ACC112 (cell line): ENCODE results near the gene SLC16A13.

Experiments
- H2AFZ ChIP-seq: fragments of 200-600 bp; sonication (generic); one replicate; pipeline ENCODE4 v1.6.0; 2017; ENCODE audit warnings: antibody characterized with exemption, low read length; ENCODE audit not compliant: unreplicated experiment
- H3K27ac ChIP-seq: fragments of 200-600 bp; sonication (generic); 2 replicates; pipeline ENCODE4 v1.5.1; 2014; ENCODE audit warnings: low read depth, mild to moderate bottlenecking, antibody characterized with exemption, low read length, moderate library complexity
- H3K27me3 ChIP-seq: fragments of 200-600 bp; sonication (generic); 2 replicates; pipeline ENCODE4 v1.6.1; 2014; ENCODE audit warnings: mild to moderate bottlenecking, antibody characterized with exemption, low read length, moderate library complexity, mixed read lengths; ENCODE audit not compliant: insufficient read depth
- H3K36me3 ChIP-seq: fragments of 200-600 bp; sonication (generic); 2 replicates; pipeline ENCODE4 v1.6.1; 2016; ENCODE audit warnings: mild to moderate bottlenecking, antibody characterized with exemption, low read length, moderate library complexity, mixed read lengths; ENCODE audit not compliant: insufficient read depth
- H3K4me1 ChIP-seq: fragments of 200-600 bp; sonication (generic); one replicate; pipeline ENCODE4 v1.6.1; 2016; ENCODE audit warnings: low read length, mixed read lengths; ENCODE audit not compliant: insufficient read depth, unreplicated experiment, control insufficient read depth
- H3K4me3 ChIP-seq: fragments of 200-600 bp; sonication (generic); 2 replicates; pipeline ENCODE4 v1.5.1; 2014; ENCODE audit warnings: mild to moderate bottlenecking, low read depth, low read length
- H3K79me2 ChIP-seq: fragments of 200-600 bp; sonication (generic); one replicate; pipeline ENCODE4 v1.6.0; 2016; ENCODE audit warnings: low read length; ENCODE audit not compliant: control insufficient read depth, unreplicated experiment, insufficient read depth

SLC16A13 gene

DNA sequence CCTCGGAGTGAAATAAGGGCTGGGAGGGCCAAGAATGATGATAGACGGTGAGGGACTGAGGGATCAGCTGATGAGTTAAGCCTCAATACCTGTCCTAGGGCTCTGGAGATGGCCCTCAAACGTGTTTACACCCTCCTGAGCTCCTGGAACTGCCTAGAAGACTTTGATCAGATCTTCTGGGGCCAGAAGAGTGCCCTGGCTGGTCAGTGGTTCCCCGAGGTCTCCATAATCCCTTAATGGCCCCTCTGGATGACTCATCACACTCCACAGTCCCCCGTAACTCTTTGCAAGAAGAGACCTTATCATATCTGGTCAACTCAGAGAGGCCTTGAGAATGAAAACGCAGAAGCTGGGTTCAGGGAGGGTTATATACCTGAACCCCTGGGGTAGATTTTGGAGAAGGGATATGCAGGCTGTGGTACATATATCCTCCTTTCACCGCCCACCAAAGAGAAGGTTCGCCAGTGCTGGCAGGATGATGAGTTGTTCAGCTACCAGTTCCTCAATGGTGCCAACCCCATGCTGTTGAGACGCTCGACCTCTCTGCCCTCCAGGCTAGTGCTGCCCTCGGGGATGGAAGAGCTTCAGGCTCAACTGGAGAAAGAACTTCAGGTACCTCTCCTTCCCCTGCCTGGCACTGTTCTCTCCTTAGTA, 36.8 kb upstream of the SLC16A13 start:
- H3K4me1 ChIP-seq = peaks cover 4% of the 10 kb centered on the region
- H3K36me3 ChIP-seq = peaks cover 24% of the 10 kb centered on the region; the same call in 1 of the 2 replicates
- no peaks in the 10 kb centered on the region for H3K79me2 ChIP-seq
- H3K27ac ChIP-seq = no peak overlapping the region
- no peak overlapping the region for H2AFZ ChIP-seq
- no peak overlapping the region for H3K4me3 ChIP-seq
- H3K27me3 ChIP-seq = no peaks in the 10 kb centered on the region

DNA sequence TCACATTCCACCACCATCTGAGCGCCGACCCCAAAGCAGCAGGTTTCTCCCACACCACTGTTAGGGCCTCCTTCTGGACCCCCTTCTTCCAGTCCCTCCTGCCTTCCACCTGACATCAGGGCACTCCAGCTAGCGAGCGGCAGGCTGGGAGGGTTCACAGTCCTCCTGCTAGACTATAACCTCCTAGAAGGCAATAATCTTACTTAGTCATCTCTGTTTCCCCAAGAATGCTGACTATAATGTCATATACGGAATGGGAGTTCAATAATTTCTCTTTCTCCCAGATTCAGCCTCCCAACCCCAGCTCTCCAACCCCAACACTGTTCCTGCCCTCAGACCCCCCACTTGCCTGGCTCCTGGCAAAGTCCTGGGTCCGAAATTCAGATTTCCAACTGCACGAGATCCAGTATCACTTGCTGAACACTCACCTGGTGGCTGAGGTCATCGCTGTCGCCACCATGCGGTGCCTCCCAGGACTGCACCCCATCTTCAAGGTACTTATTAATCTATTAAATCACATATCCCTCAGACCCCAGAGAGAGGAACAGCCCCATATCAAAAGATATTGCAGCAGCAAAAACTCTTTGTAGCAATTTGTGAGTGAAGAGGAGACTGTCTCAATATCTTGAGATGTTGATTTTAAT, 34.4 kb upstream of the SLC16A13 start:
- Histone ChIP-seq H3K27ac (no peak overlapping the region), H3K4me3 (no peak overlapping the region), H3K4me1 (no peaks in the 10 kb centered on the region), H2AFZ (no peak overlapping the region), H3K27me3 (no peaks in the 10 kb centered on the region), H3K79me2 (peaks cover 3% of the 10 kb centered on the region), H3K36me3 (peaks cover 24% of the 10 kb centered on the region; the same call in 1 of the 2 replicates)

DNA sequence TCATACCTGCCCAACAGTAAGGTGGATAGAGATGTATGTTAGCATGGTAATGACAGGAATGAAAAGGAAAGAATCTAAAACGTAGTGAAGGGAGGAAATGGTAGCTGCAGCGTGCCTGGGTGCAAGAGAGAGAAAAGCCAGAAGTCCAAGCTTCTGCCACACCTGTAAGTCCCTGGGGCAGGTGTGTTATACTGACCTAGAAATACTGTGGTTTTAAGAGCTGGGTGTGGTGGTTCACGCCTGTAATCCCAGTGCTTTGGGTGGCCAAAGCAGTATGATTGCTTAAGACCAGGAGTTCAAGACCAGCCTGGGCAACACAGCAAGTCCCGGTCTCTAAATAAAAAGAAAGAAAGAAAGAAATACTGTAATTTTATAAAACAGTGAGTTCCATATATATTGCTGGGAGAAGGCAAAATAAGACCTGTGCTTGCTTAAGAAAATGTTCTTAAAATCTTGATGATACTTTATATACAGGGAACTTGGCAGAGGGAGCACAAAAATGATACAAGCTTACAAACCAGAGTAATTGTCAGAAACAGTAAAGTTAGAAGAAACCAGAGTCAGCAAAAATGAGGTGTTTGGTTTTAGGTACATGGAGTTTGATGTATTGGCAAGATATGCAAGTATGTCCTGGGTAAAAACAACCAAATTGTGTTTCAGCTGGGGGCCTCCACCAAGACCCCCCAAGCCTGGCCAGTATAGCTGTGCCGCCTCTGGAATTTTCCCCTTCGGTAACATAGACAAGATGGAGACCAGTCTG, 33.3 kb upstream of the SLC16A13 start:
- Histone ChIP-seq H3K27ac (no peak overlapping the region), H2AFZ (no peak overlapping the region), H3K4me1 (no peaks in the 10 kb centered on the region), H3K36me3 (peaks cover 24% of the 10 kb centered on the region; the same call in 1 of the 2 replicates), H3K4me3 (no peak overlapping the region), H3K79me2 (peaks cover 4% of the 10 kb centered on the region), H3K27me3 (no peaks in the 10 kb centered on the region)

DNA sequence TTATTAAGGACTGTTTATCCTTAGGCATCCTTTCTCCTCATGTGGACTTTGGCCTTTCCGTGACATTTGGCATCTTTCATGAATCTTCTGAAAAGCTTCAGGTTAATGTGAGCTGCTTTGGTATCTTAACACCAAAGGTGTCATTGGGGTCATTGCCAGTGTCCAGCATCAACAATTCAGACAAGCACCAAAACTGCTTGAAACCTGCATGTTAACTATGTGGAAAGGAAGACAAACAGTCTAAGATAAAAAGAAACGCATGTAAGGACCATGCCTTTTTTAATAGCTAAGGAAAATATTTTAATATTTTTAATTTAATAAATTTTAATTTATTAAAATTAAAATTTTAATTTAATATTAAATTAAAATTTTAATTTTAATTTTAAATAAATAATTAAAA, 32.1 kb upstream of the SLC16A13 start:
- no peak overlapping the region for H3K27ac ChIP-seq
- H2AFZ ChIP-seq = no peak overlapping the region
- no peaks in the 10 kb centered on the region for H3K4me1 ChIP-seq
- H3K79me2 ChIP-seq = peaks cover 7% of the 10 kb centered on the region
- H3K36me3 ChIP-seq = peaks cover 24% of the 10 kb centered on the region; the same call in 1 of the 2 replicates
- H3K27me3 ChIP-seq = no peaks in the 10 kb centered on the region
- no peak overlapping the region for H3K4me3 ChIP-seq

DNA sequence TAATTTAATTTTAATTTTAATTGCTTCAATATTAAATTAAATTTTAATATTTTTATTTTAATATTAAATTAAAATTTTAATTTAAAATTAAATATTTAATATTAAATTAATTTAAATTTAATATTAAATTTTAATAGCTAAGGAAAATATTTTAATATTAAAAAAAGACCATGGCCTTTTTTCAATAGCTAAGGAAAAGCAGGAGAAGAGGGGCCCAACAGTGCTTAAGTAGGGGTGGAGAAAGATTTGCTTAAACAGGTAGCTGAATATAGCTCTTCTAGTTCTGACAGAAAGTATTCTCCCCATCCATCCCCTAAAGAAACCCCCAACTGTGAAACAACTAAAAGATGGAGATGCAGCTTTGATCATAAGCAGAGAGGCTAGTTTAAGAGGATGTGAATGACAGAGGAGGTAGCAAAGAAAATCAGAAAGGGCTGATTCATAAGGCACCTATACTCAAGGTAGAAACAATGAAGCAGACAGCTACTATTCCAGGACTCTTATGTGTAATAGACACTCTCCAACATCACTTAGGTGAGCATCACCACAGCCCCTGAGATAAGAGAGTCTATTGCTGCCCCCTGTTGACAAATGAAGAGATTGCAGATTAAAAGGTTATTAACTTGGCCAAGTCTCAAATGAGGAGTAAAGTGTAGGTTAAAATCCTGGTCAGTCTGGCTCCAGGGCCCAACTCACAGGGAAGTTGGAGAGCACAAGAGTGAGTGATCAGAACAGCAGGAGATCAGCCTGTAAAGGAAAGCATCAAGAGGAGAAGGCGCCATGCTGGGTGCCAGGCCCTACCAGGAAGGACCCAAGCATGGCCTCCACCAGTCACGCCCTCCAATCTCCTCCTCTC, 31.2 kb upstream of the SLC16A13 start:
- Histone ChIP-seq H3K4me3 (no peak overlapping the region), H3K4me1 (no peaks in the 10 kb centered on the region), H3K27me3 (no peaks in the 10 kb centered on the region), H3K79me2 (peaks cover 13% of the 10 kb centered on the region), H3K27ac (no peak overlapping the region), H3K36me3 (peaks cover 23% of the 10 kb centered on the region; the same call in 1 of the 2 replicates), H2AFZ (no peak overlapping the region)

DNA sequence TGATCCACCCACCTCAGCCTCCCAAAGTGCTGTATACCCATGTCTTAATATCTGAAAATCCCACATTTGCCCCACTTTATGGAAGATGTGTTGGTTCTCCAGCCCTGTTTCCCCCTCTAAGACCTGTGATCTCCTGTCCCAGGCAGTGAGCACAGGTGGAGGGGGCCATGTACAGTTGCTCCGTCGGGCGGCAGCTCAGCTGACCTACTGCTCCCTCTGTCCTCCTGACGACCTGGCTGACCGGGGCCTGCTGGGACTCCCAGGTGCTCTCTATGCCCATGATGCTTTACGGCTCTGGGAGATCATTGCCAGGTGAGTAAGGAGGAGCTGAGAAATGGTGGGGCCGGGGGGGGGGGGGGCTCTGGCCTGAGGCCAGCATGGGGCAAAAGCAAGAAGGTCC, 30.1 kb upstream of the SLC16A13 start:
- H3K4me3 ChIP-seq = no peak overlapping the region
- peaks cover 23% of the 10 kb centered on the region; the same call in 1 of the 2 replicates for H3K36me3 ChIP-seq
- no peaks in the 10 kb centered on the region for H3K27me3 ChIP-seq
- H3K79me2 ChIP-seq = peaks cover 24% of the 10 kb centered on the region
- peaks cover 7% of the 10 kb centered on the region for H3K4me1 ChIP-seq
- H2AFZ ChIP-seq = no peak overlapping the region
- no peak overlapping the region for H3K27ac ChIP-seq

DNA sequence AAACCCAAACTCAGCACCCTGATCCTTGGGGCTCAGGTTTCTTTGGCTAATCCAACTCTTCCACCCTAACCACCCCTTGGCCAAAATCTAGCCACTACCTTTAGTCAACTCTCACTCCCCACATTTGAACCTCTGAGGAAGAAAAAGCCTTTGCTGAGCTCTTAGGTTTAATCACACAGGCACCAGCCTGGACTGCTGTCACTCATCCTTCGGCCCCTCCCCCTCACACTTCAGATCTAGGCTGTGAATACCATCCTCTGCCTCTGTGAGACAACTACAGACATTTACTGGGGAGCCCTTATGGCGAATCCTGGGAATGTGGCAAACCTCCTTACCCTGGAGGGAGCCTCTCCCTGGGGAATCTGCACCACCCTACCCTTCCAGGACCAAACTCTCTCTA, 28.7 kb upstream of the SLC16A13 start:
- Histone ChIP-seq H3K27me3 (no peaks in the 10 kb centered on the region), H3K36me3 (peaks cover 9% of the 10 kb centered on the region; the same call in 1 of the 2 replicates), H3K79me2 (peaks cover 38% of the 10 kb centered on the region), H3K4me3 (no peak overlapping the region), H3K27ac (no peak overlapping the region), H3K4me1 (peaks cover 11% of the 10 kb centered on the region), H2AFZ (no peak overlapping the region)

DNA sequence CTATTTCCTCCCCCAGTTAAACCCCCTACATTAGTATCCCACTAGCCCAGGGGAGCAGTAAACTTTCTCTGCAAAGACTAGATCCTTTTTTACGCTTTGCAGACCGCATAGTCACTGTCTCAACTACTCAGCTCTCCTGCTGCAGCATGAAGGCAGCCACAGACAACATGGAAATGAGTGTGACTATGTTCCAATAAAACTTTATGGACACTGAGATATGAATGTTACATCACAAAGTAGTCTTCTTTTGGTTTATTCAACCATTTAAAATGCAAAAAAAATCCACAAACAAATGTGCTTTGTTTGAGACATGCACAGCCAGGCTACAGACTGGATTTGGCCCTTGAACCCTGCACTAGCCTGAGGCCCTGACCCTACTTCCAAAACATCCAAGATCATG, 25.3 kb upstream of the SLC16A13 start:
- peaks cover 12% of the 10 kb centered on the region for H3K4me1 ChIP-seq
- H3K27ac ChIP-seq = no peak overlapping the region
- H3K36me3 ChIP-seq = peaks cover 8% of the 10 kb centered on the region; the same call in 1 of the 2 replicates
- peak overlapping the region; percentile 97 for H3K4me3 ChIP-seq
- H3K79me2 ChIP-seq = peaks cover 56% of the 10 kb centered on the region
- H2AFZ ChIP-seq = no peak overlapping the region
- no peaks in the 10 kb centered on the region for H3K27me3 ChIP-seq

DNA sequence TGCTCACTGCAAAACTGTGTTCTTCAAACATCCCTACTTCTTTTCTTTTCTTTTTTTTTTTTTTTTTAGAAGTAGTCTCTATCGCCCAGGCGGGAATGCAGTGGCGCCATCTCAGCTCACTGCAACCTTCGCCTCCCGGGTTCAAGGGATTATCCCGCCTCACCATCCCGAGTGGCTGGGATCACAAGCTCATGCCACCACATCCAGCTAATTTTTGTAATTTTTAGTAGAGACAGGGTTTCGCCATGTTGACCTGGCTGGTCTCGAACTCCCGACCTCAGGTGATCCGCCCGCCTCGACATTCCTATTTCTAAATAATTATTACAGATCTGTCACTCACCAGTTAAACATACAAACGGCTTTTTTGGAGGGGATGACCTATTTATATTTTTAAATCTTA, 24.4 kb upstream of the SLC16A13 start:
- Histone ChIP-seq H3K79me2 (peaks cover 53% of the 10 kb centered on the region), H2AFZ (no peak overlapping the region), H3K27ac (peak overlapping the region; percentile 94; the same call in 1 of the 2 replicates), H3K4me3 (peak overlapping the region; percentile 97), H3K27me3 (no peaks in the 10 kb centered on the region), H3K36me3 (peaks cover 8% of the 10 kb centered on the region; the same call in 1 of the 2 replicates), H3K4me1 (peaks cover 21% of the 10 kb centered on the region)

DNA sequence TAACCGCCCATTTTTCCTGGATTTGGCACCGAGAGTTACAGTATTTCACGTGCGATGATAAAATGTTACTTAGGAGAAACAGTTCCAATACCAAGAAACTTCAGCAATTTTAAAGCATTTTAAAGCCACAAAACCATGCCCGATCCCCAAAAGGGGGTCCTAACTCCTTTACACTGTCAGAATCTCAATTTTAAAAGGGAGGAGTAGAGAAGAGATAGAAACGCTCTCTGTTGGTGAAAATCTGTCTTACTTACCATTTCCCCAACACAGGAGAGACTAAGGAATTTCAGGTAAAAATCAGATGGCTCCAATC, 23.9 kb upstream of the SLC16A13 start:
- peak overlapping the region; percentile 97 for H3K4me3 ChIP-seq
- peak overlapping the region; percentile 94 for H3K27ac ChIP-seq
- peaks cover 52% of the 10 kb centered on the region for H3K79me2 ChIP-seq

More for the DNA sequence above, 23.9 kb upstream of the SLC16A13 start:
- peaks cover 8% of the 10 kb centered on the region; the same call in 1 of the 2 replicates for H3K36me3 ChIP-seq
- peaks cover 25% of the 10 kb centered on the region for H3K4me1 ChIP-seq
- no peaks in the 10 kb centered on the region for H3K27me3 ChIP-seq
- peak overlapping the region; percentile 63 for H2AFZ ChIP-seq
